HepG2 (cell line): ENCODE measurements around the gene OR11G2.
"Not testable (repeated sequence)": the region's sequence is repeated elsewhere in the genome, so short reads cannot be mapped to it uniquely, and the experiment has no call there.

ENCODE experiments used
- SP2 ChIP-seq: sonication (generic); formaldehyde crosslinking; IDR thresholded peaks from 2 replicates; pipeline ENCODE4 v1.5.1; 2020; ENCODE audit warnings: mild to moderate bottlenecking, missing genetic modification reagents
- YEATS2 ChIP-seq: sonication (generic); formaldehyde crosslinking; IDR thresholded peaks from 2 replicates; pipeline ENCODE4 v1.4.0; 2020; ENCODE audit warnings: missing genetic modification reagents, borderline replicate concordance
- ZBTB7B ChIP-seq: sonication (generic); formaldehyde crosslinking; IDR thresholded peaks from 2 replicates; pipeline ENCODE4 v1.4.0; 2020; ENCODE audit warnings: missing genetic modification reagents
- TF ChIP-seq, protein P1 (sequence below): sonication (generic); formaldehyde crosslinking; IDR thresholded peaks from 2 replicates; pipeline ENCODE4 v1.5.0; 2020; ENCODE audit warnings: mild to moderate bottlenecking, missing genetic modification reagents, moderate library complexity
- TF ChIP-seq, protein P2 (sequence below): sonication (generic); formaldehyde crosslinking; IDR thresholded peaks from 2 replicates; pipeline ENCODE4 v1.4.0; 2020; ENCODE audit warnings: missing genetic modification reagents, borderline replicate concordance

DNA sequence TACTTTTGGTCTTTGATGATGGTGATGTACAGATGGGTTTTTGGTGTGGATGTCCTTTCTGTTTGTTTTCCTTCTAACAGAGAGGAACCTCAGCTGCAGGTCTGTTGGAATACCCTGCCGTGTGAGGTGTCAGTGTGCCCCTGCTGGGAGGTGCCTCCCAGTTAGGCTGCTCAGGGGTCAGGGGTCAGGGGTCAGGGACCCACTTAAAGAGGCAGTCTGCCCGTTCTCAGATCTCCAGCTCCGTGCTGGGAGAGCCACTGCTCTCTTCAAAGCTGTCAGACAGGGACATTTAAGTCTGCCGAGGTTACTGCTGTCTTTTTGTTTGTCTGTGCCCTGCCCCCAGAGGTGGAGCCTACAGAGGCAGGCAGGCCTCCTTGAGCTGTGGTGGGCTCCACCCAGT, 44.7 kb downstream of the OR11G2 start:
- TF ChIP-seq, protein P1, sequence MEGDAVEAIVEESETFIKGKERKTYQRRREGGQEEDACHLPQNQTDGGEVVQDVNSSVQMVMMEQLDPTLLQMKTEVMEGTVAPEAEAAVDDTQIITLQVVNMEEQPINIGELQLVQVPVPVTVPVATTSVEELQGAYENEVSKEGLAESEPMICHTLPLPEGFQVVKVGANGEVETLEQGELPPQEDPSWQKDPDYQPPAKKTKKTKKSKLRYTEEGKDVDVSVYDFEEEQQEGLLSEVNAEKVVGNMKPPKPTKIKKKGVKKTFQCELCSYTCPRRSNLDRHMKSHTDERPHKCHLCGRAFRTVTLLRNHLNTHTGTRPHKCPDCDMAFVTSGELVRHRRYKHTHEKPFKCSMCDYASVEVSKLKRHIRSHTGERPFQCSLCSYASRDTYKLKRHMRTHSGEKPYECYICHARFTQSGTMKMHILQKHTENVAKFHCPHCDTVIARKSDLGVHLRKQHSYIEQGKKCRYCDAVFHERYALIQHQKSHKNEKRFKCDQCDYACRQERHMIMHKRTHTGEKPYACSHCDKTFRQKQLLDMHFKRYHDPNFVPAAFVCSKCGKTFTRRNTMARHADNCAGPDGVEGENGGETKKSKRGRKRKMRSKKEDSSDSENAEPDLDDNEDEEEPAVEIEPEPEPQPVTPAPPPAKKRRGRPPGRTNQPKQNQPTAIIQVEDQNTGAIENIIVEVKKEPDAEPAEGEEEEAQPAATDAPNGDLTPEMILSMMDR (CRISPR knock-in tag) = not testable (repeated sequence)
- TF ChIP-seq, protein P2, sequence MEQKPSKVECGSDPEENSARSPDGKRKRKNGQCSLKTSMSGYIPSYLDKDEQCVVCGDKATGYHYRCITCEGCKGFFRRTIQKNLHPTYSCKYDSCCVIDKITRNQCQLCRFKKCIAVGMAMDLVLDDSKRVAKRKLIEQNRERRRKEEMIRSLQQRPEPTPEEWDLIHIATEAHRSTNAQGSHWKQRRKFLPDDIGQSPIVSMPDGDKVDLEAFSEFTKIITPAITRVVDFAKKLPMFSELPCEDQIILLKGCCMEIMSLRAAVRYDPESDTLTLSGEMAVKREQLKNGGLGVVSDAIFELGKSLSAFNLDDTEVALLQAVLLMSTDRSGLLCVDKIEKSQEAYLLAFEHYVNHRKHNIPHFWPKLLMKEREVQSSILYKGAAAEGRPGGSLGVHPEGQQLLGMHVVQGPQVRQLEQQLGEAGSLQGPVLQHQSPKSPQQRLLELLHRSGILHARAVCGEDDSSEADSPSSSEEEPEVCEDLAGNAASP (CRISPR knock-in tag) = not testable (repeated sequence)
- TF ChIP-seq YEATS2, ZBTB7B, SP2 (CRISPR knock-in tag): not testable (repeated sequence)
